Fibroblast of peridontal ligament (primary cell): ENCODE data around the gene ANAPC7.
"Not testable (repeated sequence)": the region's sequence is repeated elsewhere in the genome, so short reads cannot be mapped to it uniquely, and the experiment has no call there.

Source experiments
- DNase-seq: peaks from one replicate; pipeline ENCODE4 v3.0.0-alpha.2; 2010; ENCODE audit errors: extremely low read depth

ANAPC7 gene

GRCh38 chr12:110403146-110403975 is at the start of gene ANAPC7:
Gene ANAPC7 (minus strand): TSS chr12:110403708. CDS start chr12:110403627, 81 bp downstream.
- peak; percentile 92 for DNase-seq

- DNase-seq: no peak
Measured at GRCh38 chr12:110451263-110451662, 47.8 kb upstream of the ANAPC7 start.

GRCh38 chr12:110449799-110450497 is 46.4 kb upstream of the ANAPC7 start, which contains the start of gene ARPC3:
Gene ARPC3 (minus strand): TSS chr12:110450337. CDS start chr12:110450260, 77 bp downstream.
- peak; percentile 92 for DNase-seq

- DNase-seq: no peak
Measured at GRCh38 chr12:110444455-110444854, 40.9 kb upstream of the ANAPC7 start.

GRCh38 chr12:110436231-110436630 is 32.7 kb upstream of the ANAPC7 start:
- DNase-seq: no peak

- DNase-seq: no peak
Measured at GRCh38 chr12:110431957-110432587, 28.6 kb upstream of the ANAPC7 start.

- DNase-seq: not testable (repeated sequence)
Measured at GRCh38 chr12:110429676-110430075, 26.2 kb upstream of the ANAPC7 start.

GRCh38 chr12:110426406-110426805 is 22.9 kb upstream of the ANAPC7 start:
- peak; percentile 69 for DNase-seq

- no peak for DNase-seq
Measured at GRCh38 chr12:110424237-110424636, 20.7 kb upstream of the ANAPC7 start.

- DNase-seq: no peak
Measured at GRCh38 chr12:110421701-110422100, 18.2 kb upstream of the ANAPC7 start.

GRCh38 chr12:110421159-110421661 is 17.7 kb upstream of the ANAPC7 start:
- no peak for DNase-seq

- DNase-seq: not testable (repeated sequence)
Measured at GRCh38 chr12:110420644-110421043, 17.1 kb upstream of the ANAPC7 start.

GRCh38 chr12:110417113-110417512 is 13.6 kb upstream of the ANAPC7 start:
- DNase-seq: not testable (repeated sequence)

- not testable (repeated sequence) for DNase-seq
Measured at GRCh38 chr12:110410086-110410485, 6.6 kb upstream of the ANAPC7 start.

GRCh38 chr12:110405126-110405662 is 1.7 kb upstream of the ANAPC7 start:
- not testable (repeated sequence) for DNase-seq

- DNase-seq: peak; percentile 68
Measured at GRCh38 chr12:110403976-110404682, 621 bp upstream of the ANAPC7 start.

GRCh38 chr12:110382683-110383082 is 20.8 kb downstream of the ANAPC7 start:
- DNase-seq: no peak

GRCh38 chr12:110379631-110380030 is 23.9 kb downstream of the ANAPC7 start:
- peak; percentile 10 for DNase-seq

GRCh38 chr12:110379197-110379596 is 24.3 kb downstream of the ANAPC7 start:
- DNase-seq: peak; percentile 34

- not testable (repeated sequence) for DNase-seq
Measured at GRCh38 chr12:110378131-110378790, 25.2 kb downstream of the ANAPC7 start.
